Activated gamma-delta T cell (primary cell): Measurements from ENCODE around the gene CDR2L.
"Not testable (repeated sequence)": the region's sequence is repeated elsewhere in the genome, so short reads cannot be mapped to it uniquely, and the experiment has no call there.

Experiments
- DNase-seq: peaks from one replicate; lab custom pipeline; 2025; lab: John Stamatoyannopoulos, UW

The CDR2L gene

GRCh38 chr17:75041656-75042280 is 54.3 kb downstream of the CDR2L start:
- DNase-seq, result no peak

- DNase-seq, result not testable (repeated sequence)
These were observed 56.4 kb downstream of the CDR2L start for GRCh38 chr17:75043789-75044188.

GRCh38 chr17:75044716-75045115 is 57.3 kb downstream of the CDR2L start:
- no peak for DNase-seq

- not testable (repeated sequence) for DNase-seq
These were observed 58.5 kb downstream of the CDR2L start for GRCh38 chr17:75045946-75046406.

GRCh38 chr17:75046407-75047289 is 59.2 kb downstream of the CDR2L start, which contains the start of the genes ATP5PD and KCTD2:
TSS of gene ATP5PD (minus strand) at chr17:75046969. CDS start at chr17:75042650, 4,319 bp downstream.
TSS of gene KCTD2 (plus strand) at chr17:75047225. CDS start at chr17:75047251, 26 bp downstream.
- DNase-seq, result peak; percentile 87

- DNase-seq, result no peak
These were observed 60.1 kb downstream of the CDR2L start for GRCh38 chr17:75047398-75048098.

- DNase-seq, result no peak
These were observed 60.9 kb downstream of the CDR2L start for GRCh38 chr17:75048249-75048878.

GRCh38 chr17:75049057-75049456 is 61.6 kb downstream of the CDR2L start:
- no peak for DNase-seq

GRCh38 chr17:75049706-75050105 is 62.3 kb downstream of the CDR2L start:
- no peak for DNase-seq

- no peak for DNase-seq
These were observed 64.5 kb downstream of the CDR2L start for GRCh38 chr17:75051941-75052340.
